Bronchus fibroblast of lung (primary cell): ENCODE results near the gene CENPO. TPM values are rescaled to one million over a fixed set of nuclear protein-coding genes. Genes with fewer than 3 reads are reported as not detected.

Experiments used
- total RNA-seq: library from RNA; depleted of rRNA; stranded (reverse); fragments of >200 nt; gene quantifications from 2 replicates; pipeline ENCODE4 v1.2.3, GENCODE V29; 2015

The CENPO gene
- total RNA-seq = 30.3 and 36.3 TPM in 2 replicates

GRCh38 chr2:24792874-24793760 lies at the start of gene CENPO, which contains the start of gene PTRHD1:
CENPO (plus strand) TSS chr2:24793425; CDS start chr2:24793920, 495 bp downstream.
PTRHD1 (minus strand) TSS chr2:24793391; CDS start chr2:24793377, 14 bp downstream.

Other genes starting within 250 kb of the CENPO start
- gene PTRHD1, start within 50 bp of the CENPO start, total RNA-seq = 34.6 and 36.3 TPM in 2 replicates
- 33.0 and 48.3 TPM in 2 replicates for gene ADCY3, start 126.8 kb downstream of the CENPO start, total RNA-seq
- 1.0 and 2.9 TPM in 2 replicates for gene DNAJC27, start 178.5 kb downstream of the CENPO start, total RNA-seq
- gene EFR3B, start 248.7 kb downstream of the CENPO start, total RNA-seq = 0.15 and 0.50 TPM in 2 replicates